Ovary (tissue), 9 donors: ENCODE results near the gene SERPINA4. TPM values are rescaled to one million over a fixed set of nuclear protein-coding genes. Genes with fewer than 3 reads are reported as not detected.
A peak's percentile ranks its signal among the peaks of the same experiment; 100 is the strongest.

Experiments
- DNase-seq, 5 donors: peaks; one replicate each; pipeline ENCODE4 v3.0.0-alpha.2; 2019 to 2020
- H3K27ac ChIP-seq, 2 donors: fragments of 200-600 bp; one replicate each; pipeline versions ENCODE4 v1.5.1 to v1.8.0; 2019 to 2022
- H3K27me3 ChIP-seq: fragments of 200-600 bp; one replicate; pipeline ENCODE4 v1.8.0; 2022
- H3K36me3 ChIP-seq: fragments of 200-600 bp; sonication (generic); one replicate; pipeline ENCODE4 v1.5.1; 2019
- H3K4me1 ChIP-seq: one replicate; pipeline ENCODE4 v1.8.1; 2013; ENCODE audit warnings: mild to moderate bottlenecking, moderate library complexity; ENCODE audit not compliant: insufficient read depth
- H3K4me3 ChIP-seq: fragments of 200-600 bp; sonication (generic); one replicate; pipeline ENCODE4 v1.5.1; 2017
- H3K9me3 ChIP-seq, 2 donors: fragments of 200-600 bp in 1 of 2; sonication (generic) in 1 of 2; one replicate each; pipeline versions ENCODE4 v1.5.1 to v1.8.1; 2013 to 2019; ENCODE audit warnings: mild to moderate bottlenecking in 1 of 2, moderate library complexity in 1 of 2
- CTCF ChIP-seq, 3 donors: fragments of 450-650 bp in 2 of 3; fragments of 200-600 bp in 1 of 3; IDR thresholded peaks; one replicate each; pipeline versions ENCODE4 v1.5.1 to v1.8.0; 2016 to 2022; ENCODE audit warnings: antibody characterized with exemption in 3 of 3, mild to moderate bottlenecking in 1 of 3
- EP300 ChIP-seq: sonication (generic); formaldehyde crosslinking; IDR thresholded peaks from one replicate; pipeline ENCODE4 v1.6.1; 2017; ENCODE audit warnings: antibody characterized with exemption
- POLR2A ChIP-seq: fragments of 450-650 bp; IDR thresholded peaks from one replicate; pipeline ENCODE4 v1.6.1; 2017; ENCODE audit warnings: antibody characterized with exemption, mild to moderate bottlenecking, moderate library complexity
- WGBS, 3 donors: extraction: QIAGEN DNeasy Blood & Tissue Kit in 1 of 3; methylation state at CpG; one replicate each; pipeline versions ENCODE4 v1.1.5 to v1.1.7; 2013 to 2017; 5-methylcytosine and 5-hydroxymethylcytosine counted together
- intact Hi-C, 4 donors: fragments of 100-400 bp; cut with DNase I; formaldehyde crosslinking; loops; one replicate each; pipeline versions ENCODE4 v1.11.0 to v1.15.1; 2022 to 2023
- polyA plus RNA-seq, 2 donors: library from polyadenylated mRNA; stranded (reverse); fragments of 200-250 nt in 1 of 2; fragments of 350-450 nt in 1 of 2; fragmentation: Illumina TruSeq in 1 of 2; extraction: RNeasy Lipid Tissue Mini Kit (QIAGEN cat#74804) in 1 of 2; gene quantifications; one replicate each; pipeline ENCODE4 v1.2.3, GENCODE V29; 2013 to 2014
- total RNA-seq, 7 donors: library from RNA; depleted of rRNA in 2 of 7; stranded (reverse); fragments of >200 nt in 2 of 7; fragmentation: NEBNext Ultra II Directional in 3 of 7; extraction: Animal tissue kit (Norgen Biotek cat#: 25700) in 3 of 7; gene quantifications; one replicate each; pipeline versions ENCODE4 v1.1.0 to v1.2.4, GENCODE V29; 2016 to 2023
- donor health status: DM: no; HTN: no; CAD: no; lungs with moderate emphysema.
- donor health status: DM: no; HTN: no; CAD: no.
- donor health status: Bipolar disorder and iron deficiency.
- donor health status: DM: yes; HTN: yes; CAD: no.
- donor health status: DM: no; HTN: no; CAD: no.
- donor health status: DM: yes; HTN: yes; CAD: no.

SERPINA4 gene
- total and polyA plus RNA-seq, 9 donors, result 0.11 to 0.22 (median 0.15) TPM; not detected in 5

DNA sequence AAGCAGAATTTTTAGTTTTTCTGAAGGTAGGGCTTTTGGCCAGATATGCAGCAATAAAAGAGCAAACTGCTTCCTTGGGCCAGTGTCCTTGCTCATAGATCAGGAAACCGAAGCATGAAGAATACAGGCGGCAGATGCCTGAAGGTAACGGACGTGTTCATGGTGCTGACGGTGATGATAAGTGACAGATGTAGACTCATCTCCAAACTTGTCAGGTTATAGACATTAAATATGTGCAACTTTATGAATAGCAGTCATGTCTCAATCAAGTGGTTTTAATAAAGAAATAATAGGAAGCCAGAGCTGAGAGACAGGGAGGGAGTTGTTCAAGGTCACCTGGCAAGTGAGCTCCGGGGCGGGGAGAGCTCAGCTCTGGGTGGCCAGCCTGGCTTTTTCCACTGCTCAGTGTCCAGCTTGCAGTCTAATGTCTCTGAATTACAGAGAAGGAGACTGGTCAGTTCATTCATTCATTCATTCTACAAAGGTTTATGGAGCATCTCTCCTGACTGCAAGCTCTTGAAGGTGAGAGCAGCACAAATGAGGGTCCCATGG, 21.0 kb downstream of the SERPINA4 start:
- intact Hi-C loops, result no loop called here
- no peaks in the 10 kb centered on the region for H3K36me3 ChIP-seq
- no peak overlapping the region for H3K4me3 ChIP-seq
- peak overlapping the region in 1 of 2 donors; percentile 76 for H3K27ac ChIP-seq
- WGBS, 3 donors, result 6 to 20% (median 11%) methylated on average over 7 of the region's 7 CpGs
- peak; percentile 68 to 81 (median 75) for DNase-seq
- peaks cover 22% of the 10 kb centered on the region for H3K4me1 ChIP-seq
- no peaks in the 10 kb centered on the region for H3K27me3 ChIP-seq
- H3K9me3 ChIP-seq, result no peaks in the 10 kb centered on the region
- no peak for TF ChIP-seq CTCF (IDR thresholded peaks at IDR 0.05)
- no peak for TF ChIP-seq POLR2A
- TF ChIP-seq EP300, result no peak

GRCh38 chr14:94582851-94583250, 21.6 kb downstream of the SERPINA4 start:
- TF ChIP-seq POLR2A (no peak), EP300 (no peak), CTCF (IDR thresholded peaks at IDR 0.05) (no peak)
- 61 to 83% (median 75%) methylated on average over 3 of the region's 3 CpGs for WGBS, 3 donors
- Histone ChIP-seq H3K27ac (peak overlapping the region in 1 of 2 donors; percentile 76), H3K9me3 (no peaks in the 10 kb centered on the region), H3K4me3 (no peak overlapping the region), H3K27me3 (no peaks in the 10 kb centered on the region), H3K36me3 (no peaks in the 10 kb centered on the region), H3K4me1 (peaks cover 22% of the 10 kb centered on the region)
- DNase-seq, result no peak
- intact Hi-C loops, result no loop called here

DNA sequence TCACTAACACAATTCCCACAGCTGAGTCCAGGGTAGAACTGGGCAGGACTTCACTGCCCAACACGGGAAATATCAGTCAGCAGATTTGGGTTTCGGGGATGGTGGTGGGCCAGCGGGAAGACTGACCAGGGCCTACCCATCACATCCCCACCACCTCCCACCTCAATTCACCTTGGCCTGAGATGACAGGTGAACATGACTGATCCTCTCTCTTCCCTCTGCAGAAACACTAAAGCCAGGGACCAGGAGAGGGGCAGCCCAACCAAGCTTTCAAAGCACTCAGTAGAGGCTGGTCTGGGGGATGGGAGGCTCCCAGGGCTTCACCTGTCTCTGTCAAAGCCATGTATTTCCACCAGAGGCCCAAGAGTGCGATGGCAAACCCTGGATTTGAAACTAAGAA, 22.3 kb downstream of the SERPINA4 start:
- H3K27ac ChIP-seq, result peak overlapping the region in 1 of 2 donors; percentile 76
- H3K4me1 ChIP-seq, result peaks cover 27% of the 10 kb centered on the region
- no peak overlapping the region for H3K4me3 ChIP-seq
- H3K36me3 ChIP-seq, result no peaks in the 10 kb centered on the region
- no peak for TF ChIP-seq CTCF (IDR thresholded peaks at IDR 0.05)
- TF ChIP-seq POLR2A, result no peak
- no peak for TF ChIP-seq EP300
- no peak for DNase-seq
- no peaks in the 10 kb centered on the region for H3K9me3 ChIP-seq
- intact Hi-C loops, result no loop called here
- H3K27me3 ChIP-seq, result no peaks in the 10 kb centered on the region
- 88 to 98% (median 96%) methylated on average over 4 of the region's 4 CpGs for WGBS, 3 donors

- H3K4me1 ChIP-seq, result peaks cover 27% of the 10 kb centered on the region
- intact Hi-C loops, result no loop called here
- WGBS, 3 donors, result 37 to 45% (median 40%) methylated on average over 5 of the region's 5 CpGs
Observed at GRCh38 chr14:94584591-94585280, 23.5 kb downstream of the SERPINA4 start.

More at GRCh38 chr14:94584591-94585280, 23.5 kb downstream of the SERPINA4 start:
- Histone ChIP-seq H3K36me3 (no peaks in the 10 kb centered on the region), H3K27ac (peak overlapping the region; percentile 6 to 30), H3K27me3 (no peaks in the 10 kb centered on the region), H3K4me3 (no peak overlapping the region), H3K9me3 (no peaks in the 10 kb centered on the region)
- peak in 1 of 5 donors; percentile 34 for DNase-seq
- TF ChIP-seq CTCF (IDR thresholded peaks at IDR 0.05) (no peak), POLR2A (no peak), EP300 (no peak)
